ENCODE measurements around the gene SPINT2.

DNA sequence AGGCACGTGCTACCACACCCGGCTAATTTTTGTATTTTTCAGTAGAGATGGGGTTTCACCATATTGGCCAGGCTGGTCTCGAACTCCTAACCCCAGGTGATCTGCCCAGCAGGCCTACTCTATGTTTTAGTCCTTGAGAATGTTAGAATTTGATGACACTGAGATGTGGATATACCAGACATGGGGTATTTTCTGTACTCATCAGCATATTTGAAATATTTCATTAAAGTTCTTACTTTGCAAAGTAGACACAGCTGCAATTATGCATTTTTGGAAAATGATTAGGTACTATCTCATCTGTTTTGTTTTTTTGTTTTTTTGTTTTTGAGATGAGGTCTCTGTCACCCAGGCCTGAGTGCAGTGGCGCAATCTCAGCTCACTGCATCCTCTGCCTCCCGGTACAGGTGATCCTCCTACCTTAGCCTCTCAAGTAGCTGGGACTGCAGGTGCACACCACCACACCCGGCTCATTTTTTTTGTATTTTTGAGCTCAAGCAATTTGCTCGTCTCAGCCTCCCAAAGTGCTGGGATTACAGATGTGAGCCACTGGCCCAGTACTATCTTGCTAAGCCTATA is 12.7 kb downstream of the SPINT2 start:
- TF ChIP-seq ZFP3 (CRISPR knock-in tag; IDR thresholded peaks at IDR 0.05) (no peak), ESRRG (CRISPR knock-in tag; IDR thresholded peaks at IDR 0.05) (no peak), ZNF565 (CRISPR knock-in tag; conservative IDR thresholded peaks at IDR 0.05; ENCODE audit: low read depth) (no peak)
- TF ChIP-seq, protein P1, sequence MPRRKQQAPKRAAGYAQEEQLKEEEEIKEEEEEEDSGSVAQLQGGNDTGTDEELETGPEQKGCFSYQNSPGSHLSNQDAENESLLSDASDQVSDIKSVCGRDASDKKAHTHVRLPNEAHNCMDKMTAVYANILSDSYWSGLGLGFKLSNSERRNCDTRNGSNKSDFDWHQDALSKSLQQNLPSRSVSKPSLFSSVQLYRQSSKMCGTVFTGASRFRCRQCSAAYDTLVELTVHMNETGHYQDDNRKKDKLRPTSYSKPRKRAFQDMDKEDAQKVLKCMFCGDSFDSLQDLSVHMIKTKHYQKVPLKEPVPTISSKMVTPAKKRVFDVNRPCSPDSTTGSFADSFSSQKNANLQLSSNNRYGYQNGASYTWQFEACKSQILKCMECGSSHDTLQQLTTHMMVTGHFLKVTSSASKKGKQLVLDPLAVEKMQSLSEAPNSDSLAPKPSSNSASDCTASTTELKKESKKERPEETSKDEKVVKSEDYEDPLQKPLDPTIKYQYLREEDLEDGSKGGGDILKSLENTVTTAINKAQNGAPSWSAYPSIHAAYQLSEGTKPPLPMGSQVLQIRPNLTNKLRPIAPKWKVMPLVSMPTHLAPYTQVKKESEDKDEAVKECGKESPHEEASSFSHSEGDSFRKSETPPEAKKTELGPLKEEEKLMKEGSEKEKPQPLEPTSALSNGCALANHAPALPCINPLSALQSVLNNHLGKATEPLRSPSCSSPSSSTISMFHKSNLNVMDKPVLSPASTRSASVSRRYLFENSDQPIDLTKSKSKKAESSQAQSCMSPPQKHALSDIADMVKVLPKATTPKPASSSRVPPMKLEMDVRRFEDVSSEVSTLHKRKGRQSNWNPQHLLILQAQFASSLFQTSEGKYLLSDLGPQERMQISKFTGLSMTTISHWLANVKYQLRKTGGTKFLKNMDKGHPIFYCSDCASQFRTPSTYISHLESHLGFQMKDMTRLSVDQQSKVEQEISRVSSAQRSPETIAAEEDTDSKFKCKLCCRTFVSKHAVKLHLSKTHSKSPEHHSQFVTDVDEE (CRISPR knock-in tag; IDR thresholded peaks at IDR 0.05), result no peak

All from SK-N-SH treated with all-trans-retinoic acid at 6 μM for 48 hours (cell line).